AG08395 (cell line): Measurements from ENCODE around the gene WSCD2.

Experiments
- DNase-seq: peaks from one replicate; pipeline ENCODE4 v3.0.0; 2012; ENCODE audit warnings: mixed read lengths, low spot score

Gene WSCD2

GRCh38 chr12:108128221-108129016, 669 bp upstream of the WSCD2 start:
- DNase-seq, result no peak

GRCh38 chr12:108131035-108131434, 1.9 kb downstream of the WSCD2 start:
- DNase-seq, result no peak

GRCh38 chr12:108131657-108132126, 2.6 kb downstream of the WSCD2 start:
- no peak for DNase-seq

- DNase-seq, result no peak
Measured at GRCh38 chr12:108133482-108133881, 4.4 kb downstream of the WSCD2 start.

- DNase-seq, result no peak
Measured at GRCh38 chr12:108134744-108135143, 5.7 kb downstream of the WSCD2 start.

GRCh38 chr12:108135627-108136026, 6.5 kb downstream of the WSCD2 start:
- DNase-seq, result no peak

GRCh38 chr12:108136697-108137096, 7.6 kb downstream of the WSCD2 start:
- DNase-seq, result no peak

- no peak for DNase-seq
Measured at GRCh38 chr12:108139454-108139853, 10.4 kb downstream of the WSCD2 start.

GRCh38 chr12:108140501-108140900, 11.4 kb downstream of the WSCD2 start:
- DNase-seq, result no peak

- no peak for DNase-seq
Measured at GRCh38 chr12:108141600-108142130, 12.6 kb downstream of the WSCD2 start.

- DNase-seq, result no peak
Measured at GRCh38 chr12:108143144-108143543, 14.1 kb downstream of the WSCD2 start.

GRCh38 chr12:108144080-108144479, 15.0 kb downstream of the WSCD2 start:
- no peak for DNase-seq

- DNase-seq, result no peak
Measured at GRCh38 chr12:108145011-108145410, 15.9 kb downstream of the WSCD2 start.

- no peak for DNase-seq
Measured at GRCh38 chr12:108146035-108146893, 17.2 kb downstream of the WSCD2 start.

- no peak for DNase-seq
Measured at GRCh38 chr12:108147279-108147678, 18.2 kb downstream of the WSCD2 start.

- DNase-seq, result no peak
Measured at GRCh38 chr12:108148521-108149074, 19.5 kb downstream of the WSCD2 start.

- DNase-seq, result no peak
Measured at GRCh38 chr12:108150436-108150835, 21.3 kb downstream of the WSCD2 start.

GRCh38 chr12:108151533-108152169, 22.6 kb downstream of the WSCD2 start:
- no peak for DNase-seq

GRCh38 chr12:108152170-108152538, 23.1 kb downstream of the WSCD2 start:
- DNase-seq, result no peak

- no peak for DNase-seq
Measured at GRCh38 chr12:108156717-108157116, 27.6 kb downstream of the WSCD2 start.

- DNase-seq, result no peak
Measured at GRCh38 chr12:108157870-108158459, 28.9 kb downstream of the WSCD2 start.

GRCh38 chr12:108162207-108162606, 33.1 kb downstream of the WSCD2 start:
- DNase-seq, result no peak
